GM19035 (cell line): ENCODE data around the gene ZBP1.

ENCODE experiments used
- ATAC-seq: cut with Tn5 transposase; IDR thresholded peaks from one replicate; pipeline ENCODE4 v1.9.1; 2021; ENCODE audit not compliant: unreplicated experiment

The ZBP1 gene

GRCh38 chr20:57601211-57601570 is 19.0 kb downstream of the ZBP1 start:
- no peak for ATAC-seq

GRCh38 chr20:57600320-57601210 is 19.7 kb downstream of the ZBP1 start:
- no peak for ATAC-seq

GRCh38 chr20:57598491-57598890 is 21.7 kb downstream of the ZBP1 start:
- ATAC-seq = no peak

- no peak for ATAC-seq
Observed at GRCh38 chr20:57598060-57598459, 22.2 kb downstream of the ZBP1 start.

GRCh38 chr20:57596998-57597939 is 23.0 kb downstream of the ZBP1 start:
- ATAC-seq = peak; percentile 62

- ATAC-seq = no peak
Observed at GRCh38 chr20:57596358-57596757, 23.9 kb downstream of the ZBP1 start.

GRCh38 chr20:57595041-57596030 is 24.9 kb downstream of the ZBP1 start:
- no peak for ATAC-seq

- ATAC-seq = no peak
Observed at GRCh38 chr20:57594092-57594951, 25.9 kb downstream of the ZBP1 start.

- no peak for ATAC-seq
Observed at GRCh38 chr20:57593134-57593886, 26.9 kb downstream of the ZBP1 start.

GRCh38 chr20:57592263-57593092 is 27.7 kb downstream of the ZBP1 start:
- ATAC-seq = no peak

- ATAC-seq = no peak
Observed at GRCh38 chr20:57591289-57592229, 28.7 kb downstream of the ZBP1 start.

- ATAC-seq = no peak
Observed at GRCh38 chr20:57590485-57591288, 29.5 kb downstream of the ZBP1 start.

GRCh38 chr20:57589728-57590484 is 30.3 kb downstream of the ZBP1 start:
- no peak for ATAC-seq

- no peak for ATAC-seq
Observed at GRCh38 chr20:57589123-57589727, 31.0 kb downstream of the ZBP1 start.

GRCh38 chr20:57588596-57588995 is 31.6 kb downstream of the ZBP1 start:
- ATAC-seq = no peak
